HG02571 (cell line): ENCODE data around the gene ATP6V0B.

Source experiments
- ATAC-seq: cut with Tn5 transposase; IDR thresholded peaks from one replicate; pipeline ENCODE4 v1.9.1; 2021; ENCODE audit warnings: mild to moderate bottlenecking, moderate library complexity; ENCODE audit not compliant: unreplicated experiment

The ATP6V0B gene

GRCh38 chr1:43999455-43999854, 24.7 kb downstream of the ATP6V0B start:
- ATAC-seq = no peak

- no peak for ATAC-seq
These were observed 25.4 kb downstream of the ATP6V0B start for GRCh38 chr1:44000122-44000665.

GRCh38 chr1:44002165-44002564, 27.4 kb downstream of the ATP6V0B start:
- no peak for ATAC-seq

- ATAC-seq = no peak
These were observed 27.9 kb downstream of the ATP6V0B start for GRCh38 chr1:44002606-44003157.

- ATAC-seq = no peak
These were observed 33.5 kb downstream of the ATP6V0B start for GRCh38 chr1:44008259-44008658.

GRCh38 chr1:44010935-44011471, 36.2 kb downstream of the ATP6V0B start:
- ATAC-seq = no peak

- no peak for ATAC-seq
These were observed 37.6 kb downstream of the ATP6V0B start for GRCh38 chr1:44012404-44012803.

- ATAC-seq = no peak
These were observed 38.3 kb downstream of the ATP6V0B start for GRCh38 chr1:44012941-44013609.

GRCh38 chr1:44013949-44014348, 39.2 kb downstream of the ATP6V0B start:
- no peak for ATAC-seq

GRCh38 chr1:44014365-44015104, 39.8 kb downstream of the ATP6V0B start:
- no peak for ATAC-seq

GRCh38 chr1:44015206-44015605, 40.4 kb downstream of the ATP6V0B start:
- no peak for ATAC-seq

GRCh38 chr1:44016041-44016889, 41.5 kb downstream of the ATP6V0B start:
- no peak for ATAC-seq

- no peak for ATAC-seq
These were observed 42.2 kb downstream of the ATP6V0B start for GRCh38 chr1:44016890-44017400.

- ATAC-seq = no peak
These were observed 44.7 kb downstream of the ATP6V0B start for GRCh38 chr1:44019466-44019948.

GRCh38 chr1:44020464-44020863, 45.7 kb downstream of the ATP6V0B start:
- ATAC-seq = no peak

- ATAC-seq = no peak
These were observed 46.4 kb downstream of the ATP6V0B start for GRCh38 chr1:44021156-44021555.

- ATAC-seq = no peak
These were observed 47.0 kb downstream of the ATP6V0B start for GRCh38 chr1:44021581-44022321.

GRCh38 chr1:44024031-44024902, 49.5 kb downstream of the ATP6V0B start:
- ATAC-seq = no peak
